Measurements from ENCODE around the gene A2ML1. TPM values are rescaled to one million over a fixed set of nuclear protein-coding genes. Genes with fewer than 3 reads are reported as not detected.
A peak's percentile ranks its signal among the peaks of the same experiment; 100 is the strongest.

A2ML1 gene
- polyA plus RNA-seq, 3 donors, result not detected

DNA sequence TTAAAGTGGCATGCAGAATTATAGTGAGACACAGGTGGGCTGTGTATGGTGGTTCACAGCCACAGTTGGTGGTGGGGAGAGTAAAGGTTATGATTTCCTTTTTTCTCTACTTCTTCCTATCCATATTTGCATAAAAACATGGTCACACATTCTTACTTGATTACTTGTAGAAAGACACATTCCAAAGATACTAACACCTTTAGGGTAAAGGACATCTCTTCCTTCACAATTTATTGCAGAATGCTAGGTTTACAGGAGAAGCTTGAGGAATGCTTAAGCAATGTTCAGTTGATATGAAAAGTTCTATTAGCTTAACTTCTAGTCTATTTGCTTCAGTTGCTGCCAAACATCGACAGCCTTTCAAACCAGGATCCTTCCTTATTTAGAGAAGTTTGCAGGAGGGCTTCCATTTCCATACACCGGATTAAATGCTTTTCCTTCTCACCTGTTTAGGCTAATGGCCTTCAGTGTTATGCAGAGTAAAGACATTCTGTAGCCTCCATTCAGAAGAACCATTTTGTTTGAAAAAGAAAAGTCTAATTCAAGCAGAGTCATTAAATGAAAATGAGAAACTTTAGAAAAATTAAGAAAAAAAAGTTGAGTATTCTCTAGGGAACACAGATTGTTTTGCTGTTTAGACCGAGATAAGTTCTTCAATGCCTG lies 89.3 kb downstream of the A2ML1 start:
- H2AFZ ChIP-seq (ENCODE audit: insufficient read depth, low read depth, low read length, poor library complexity, severe bottlenecking), result no peak overlapping the region
- DNase-seq, result no peak
- no peak for TF ChIP-seq CTCF (IDR thresholded peaks at IDR 0.05)
- peaks cover 0 to 5% (median 3%) of the 10 kb centered on the region in 3 donors for H3K27me3 Mint-ChIP-seq (ENCODE audit: low read depth in 3 of 3)
- H3K4me1 ChIP-seq (ENCODE audit: control insufficient read depth in 1 of 2, insufficient read depth in 2 of 2, low read length in 2 of 2), result peaks cover 12 to 19% of the 10 kb centered on the region in 2 donors
- H3K4me3 ChIP-seq (replicated peaks in 1 of 3; ENCODE audit: low read depth in 2 of 3, low read length in 3 of 3), result no peak overlapping the region
- H3K27me3 ChIP-seq (ENCODE audit: control insufficient read depth in 2 of 2, insufficient read depth in 2 of 2, low read length in 2 of 2), result peaks cover 0 to 5% of the 10 kb centered on the region in 2 donors
- H3K9me3 ChIP-seq (replicated peaks in 1 of 2; ENCODE audit: control insufficient read depth in 1 of 2, insufficient read depth in 1 of 2, low read length in 2 of 2), result no peaks in the 10 kb centered on the region
- H4K20me1 ChIP-seq (ENCODE audit: insufficient read depth, low read length), result no peaks in the 10 kb centered on the region
- H3K9ac ChIP-seq (ENCODE audit: insufficient read depth, low read length, poor library complexity, severe bottlenecking), result no peak overlapping the region
- H3K36me3 ChIP-seq (replicated peaks in 1 of 2; ENCODE audit: control insufficient read depth in 1 of 2, insufficient read depth in 2 of 2, low read length in 2 of 2), result no peaks in the 10 kb centered on the region
- no peaks in the 10 kb centered on the region for H3K36me3 Mint-ChIP-seq
- H3K27ac ChIP-seq (ENCODE audit: low read depth in 1 of 2, low read length in 2 of 2), result no peak overlapping the region
- peaks cover 8% of the 10 kb centered on the region for H3K4me1 Mint-ChIP-seq
- H3K9me3 Mint-ChIP-seq, result no peaks in the 10 kb centered on the region
- no CpG with 5 or more reads among the region's 3 CpGs for WGBS (ENCODE audit: insufficient coverage)
- intact Hi-C loops (cut with micrococcal nuclease), result no loop called here
- H3K27ac Mint-ChIP-seq, result no peak overlapping the region
- no peak overlapping the region for H3K4me2 ChIP-seq (replicated peaks; ENCODE audit: extremely low read depth, low read length, poor library complexity, severe bottlenecking)
- no peaks in the 10 kb centered on the region for H3K79me2 ChIP-seq (ENCODE audit: insufficient read depth, low read length)
- H3K4me3 Mint-ChIP-seq, result no peak overlapping the region

GRCh38 chr12:8912914-8913313 lies 90.5 kb downstream of the A2ML1 start:
- Histone ChIP-seq H3K4me2 (replicated peaks; ENCODE audit: extremely low read depth, low read length, poor library complexity, severe bottlenecking) (no peak overlapping the region), H3K9ac (ENCODE audit: insufficient read depth, low read length, poor library complexity, severe bottlenecking) (no peak overlapping the region), H2AFZ (ENCODE audit: insufficient read depth, low read depth, low read length, poor library complexity, severe bottlenecking) (no peak overlapping the region), H3K9me3 (replicated peaks in 1 of 2; ENCODE audit: control insufficient read depth in 1 of 2, insufficient read depth in 1 of 2, low read length in 2 of 2) (no peaks in the 10 kb centered on the region), H3K27ac (ENCODE audit: low read depth in 1 of 2, low read length in 2 of 2) (no peak overlapping the region), H3K4me3 (replicated peaks in 1 of 3; ENCODE audit: low read depth in 2 of 3, low read length in 3 of 3) (no peak overlapping the region), H4K20me1 (ENCODE audit: insufficient read depth, low read length) (no peaks in the 10 kb centered on the region), H3K36me3 (replicated peaks in 1 of 2; ENCODE audit: control insufficient read depth in 1 of 2, insufficient read depth in 2 of 2, low read length in 2 of 2) (no peaks in the 10 kb centered on the region), H3K79me2 (ENCODE audit: insufficient read depth, low read length) (no peaks in the 10 kb centered on the region), H3K4me1 (ENCODE audit: control insufficient read depth in 1 of 2, insufficient read depth in 2 of 2, low read length in 2 of 2) (peaks cover 12 to 19% of the 10 kb centered on the region in 2 donors), H3K27me3 (ENCODE audit: control insufficient read depth in 2 of 2, insufficient read depth in 2 of 2, low read length in 2 of 2) (peaks cover 0 to 5% of the 10 kb centered on the region in 2 donors)
- H3K4me3 Mint-ChIP-seq, result peak overlapping the region in 1 of 2 donors; percentile 44
- H3K27me3 Mint-ChIP-seq (ENCODE audit: low read depth in 3 of 3), result peaks cover 0 to 5% (median 2%) of the 10 kb centered on the region in 3 donors
- no peaks in the 10 kb centered on the region for H3K9me3 Mint-ChIP-seq
- no peak for TF ChIP-seq CTCF (IDR thresholded peaks at IDR 0.05)
- H3K4me1 Mint-ChIP-seq, result peaks cover 8% of the 10 kb centered on the region
- DNase-seq, result no peak
- intact Hi-C loops (cut with micrococcal nuclease), result no loop called here
- 75% methylated on average over 6 of the region's 9 CpGs for WGBS (ENCODE audit: insufficient coverage)
- H3K27ac Mint-ChIP-seq, result no peak overlapping the region
- H3K36me3 Mint-ChIP-seq, result no peaks in the 10 kb centered on the region
